CD4-positive, alpha-beta T cell (primary cell): ENCODE results near the gene OR1K1. TPM values are rescaled to one million over a fixed set of nuclear protein-coding genes. Genes with fewer than 3 reads are reported as not detected.

Experiments
- ATAC-seq: fragments of 200-7000 bp; cut with Tn5 transposase; one replicate; pipeline ENCODE4 v1.10.0; 2022; ENCODE audit warnings: mild to moderate bottlenecking; ENCODE audit not compliant: poor library complexity
- CTCF ChIA-PET: fragments of 350-600 bp; sonication (Branson Sonifier 250); formaldehyde crosslinking; loops from one replicate; lab custom pipeline; 2021; ENCODE audit warnings: antibody characterized with exemption, inconsistent platforms; lab: Charles Lee
- POLR2A ChIA-PET: fragments of 350-600 bp; sonication (Branson Sonifier 250); formaldehyde crosslinking; loops from one replicate; lab custom pipeline; 2021; ENCODE audit warnings: antibody characterized with exemption, inconsistent platforms; lab: Charles Lee
- DNase-seq, 14 experiments: peaks; one replicate each; pipeline ENCODE4 v3.0.0-alpha.2; 2013 to 2020; ENCODE audit warnings: mixed read lengths in 2 of 14
- H3K27ac ChIP-seq, 2 donors: one replicate each; pipeline versions ENCODE4 v1.5.1 to v1.7.0; 2013; ENCODE audit warnings: low read length in 2 of 2, low read depth in 1 of 2, mild to moderate bottlenecking in 1 of 2
- H3K27me3 ChIP-seq, 2 experiments: 1 replicate in 1 of 2; 2 replicates in 1 of 2; pipeline versions ENCODE4 v1.6.1 to v1.7.0; 2013; ENCODE audit warnings: low read length in 2 of 2, control low read depth in 1 of 2, mild to moderate bottlenecking in 1 of 2, moderate library complexity in 1 of 2; ENCODE audit not compliant: insufficient read depth in 2 of 2, control insufficient read depth in 1 of 2
- H3K36me3 ChIP-seq: one replicate; pipeline ENCODE4 v1.6.1; 2013; ENCODE audit warnings: low read length, control low read depth; ENCODE audit not compliant: insufficient read depth
- H3K4me1 ChIP-seq: one replicate; pipeline ENCODE4 v1.6.1; 2013; ENCODE audit warnings: low read length, control low read depth; ENCODE audit not compliant: insufficient read depth
- H3K4me3 ChIP-seq: one replicate; pipeline ENCODE4 v1.5.1; 2013; ENCODE audit warnings: mild to moderate bottlenecking, low read length, moderate library complexity
- H3K9me3 ChIP-seq, 2 experiments: 1 replicate in 1 of 2; 2 replicates in 1 of 2; pipeline versions ENCODE4 v1.6.1 to v1.7.0; 2013; ENCODE audit warnings: low read length in 2 of 2, mild to moderate bottlenecking in 2 of 2, control low read depth in 1 of 2, moderate library complexity in 1 of 2; ENCODE audit not compliant: control insufficient read depth in 1 of 2, insufficient read depth in 1 of 2
- H3K27ac Mint-ChIP-seq: one replicate; pipeline ENCODE4 v1.8.0; 2020; ENCODE audit warnings: mixed read lengths
- H3K27me3 Mint-ChIP-seq: one replicate; pipeline ENCODE4 v1.8.0; 2021; ENCODE audit warnings: mixed read lengths
- H3K36me3 Mint-ChIP-seq: one replicate; pipeline ENCODE4 v1.8.0; 2021; ENCODE audit warnings: low read depth, mixed read lengths
- H3K4me1 Mint-ChIP-seq: one replicate; pipeline ENCODE4 v1.8.0; 2021; ENCODE audit warnings: low read depth, mixed read lengths
- H3K4me3 Mint-ChIP-seq: one replicate; pipeline ENCODE4 v1.8.0; 2020; ENCODE audit warnings: mild to moderate bottlenecking, mixed read lengths
- H3K9me3 Mint-ChIP-seq: one replicate; pipeline ENCODE4 v1.8.0; 2020; ENCODE audit warnings: mixed read lengths
- CTCF ChIP-seq: fragments of 200-600 bp; IDR thresholded peaks from one replicate; pipeline ENCODE4 v1.8.0; 2022; ENCODE audit warnings: antibody characterized with exemption, mild to moderate bottlenecking
- intact Hi-C, 2 experiments: fragments of 100-400 bp; cut with DNase I in 1 of 2; cut with micrococcal nuclease in 1 of 2; formaldehyde crosslinking; loops; one replicate each; pipeline versions ENCODE4 v1.15.1 to v1.9.0; 2023 to 2025; cut with DNase I, micrococcal nuclease
- total RNA-seq, 174 experiments: library from RNA in 2 of 174; stranded (reverse) in 2 of 174; gene quantifications; one replicate each; pipeline ENCODE4 v1.2.3 and lab custom pipeline; 2021 to 2026

Gene OR1K1
- total RNA-seq, 2 experiments from 2014 or later, result not detected

DNA sequence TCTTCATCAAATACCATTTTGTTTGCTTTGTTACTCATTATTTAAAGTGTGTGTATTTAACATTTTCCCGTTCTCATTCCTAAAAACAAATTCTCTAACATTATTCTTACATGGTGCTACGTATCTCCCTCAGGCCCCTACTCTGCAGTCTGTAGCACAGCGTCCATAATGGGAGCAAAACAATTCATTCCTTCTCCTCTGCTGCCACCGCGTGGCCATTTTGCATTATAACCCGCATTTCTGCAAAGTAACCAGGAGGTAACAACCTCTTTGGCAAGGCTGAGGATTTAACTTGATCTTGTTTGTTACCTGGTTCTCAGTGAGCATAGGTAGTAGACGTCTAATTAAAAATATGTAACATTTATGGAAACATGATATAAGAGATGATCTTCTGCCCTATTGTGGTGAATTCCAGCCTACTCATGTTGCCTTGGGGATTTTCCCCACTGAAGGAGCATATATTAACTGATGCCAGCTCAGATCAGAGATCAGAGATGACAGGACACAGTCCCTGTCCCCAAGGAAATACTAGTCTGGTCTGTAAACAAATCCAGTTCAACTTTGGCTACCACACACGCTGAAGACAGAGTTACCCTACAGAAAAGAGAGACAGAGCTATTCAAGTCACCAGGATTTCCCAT is 10.5 kb downstream of the OR1K1 start:
- no peaks in the 10 kb centered on the region for H3K36me3 Mint-ChIP-seq
- no peaks in the 10 kb centered on the region for H3K27me3 Mint-ChIP-seq
- H3K4me3 Mint-ChIP-seq, result no peak overlapping the region
- ATAC-seq (peak; percentile 92), DNase-seq (peak; percentile 59 to 89 (median 72))
- Histone ChIP-seq H3K4me3 (no peak overlapping the region), H3K27me3 (no peaks in the 10 kb centered on the region), H3K36me3 (no peaks in the 10 kb centered on the region), H3K9me3 (no peaks in the 10 kb centered on the region), H3K27ac (no peak overlapping the region), H3K4me1 (peaks cover 17% of the 10 kb centered on the region)
- TF ChIP-seq CTCF, result peak; percentile 85
- intact Hi-C loops, result loop anchor here (1.0 to 5.0 kb wide), 5 partner anchors 345 to 1263 kb away; no protein-coding TSS in a partner anchor
- no peaks in the 10 kb centered on the region for H3K9me3 Mint-ChIP-seq
- H3K27ac Mint-ChIP-seq, result no peak overlapping the region
- ChIA-PET CTCF (interaction anchor here (1.3 to 1.4 kb wide), 2 partner anchors 346 to 685 kb away, joined by 3 to 4 read pairs; no protein-coding TSS in a partner anchor), POLR2A (interaction anchor here (0.5 to 1.3 kb wide), 2 partner anchors 18 to 180 kb away, joined by 4 to 5 read pairs; partner anchors contain the start of gene PDCL)
- peaks cover 30% of the 10 kb centered on the region for H3K4me1 Mint-ChIP-seq

GRCh38 chr9:122812736-122813135 is 12.8 kb downstream of the OR1K1 start:
- Histone ChIP-seq H3K27ac (no peak overlapping the region), H3K4me3 (no peak overlapping the region), H3K4me1 (peaks cover 32% of the 10 kb centered on the region), H3K27me3 (no peaks in the 10 kb centered on the region), H3K36me3 (peaks cover 4% of the 10 kb centered on the region), H3K9me3 (no peaks in the 10 kb centered on the region)
- intact Hi-C loops, result loop anchor here in 1 of 2 experiments (2.0 to 5.0 kb wide), 2 partner anchors 462 to 1265 kb away; no protein-coding TSS in a partner anchor
- Mint-ChIP-seq H3K27me3 (no peaks in the 10 kb centered on the region), H3K27ac (no peak overlapping the region), H3K36me3 (peaks cover 11% of the 10 kb centered on the region), H3K9me3 (no peaks in the 10 kb centered on the region), H3K4me3 (no peak overlapping the region), H3K4me1 (peaks cover 49% of the 10 kb centered on the region)
- CTCF ChIA-PET, result no interaction called here
- no peak for DNase-seq
- POLR2A ChIA-PET, result interaction anchor here (0.9 kb wide), 1 partner anchor 16 kb away, joined by 4 read pairs; the partner anchor contains the start of gene PDCL
- ATAC-seq, result no peak
- TF ChIP-seq CTCF, result no peak

- POLR2A ChIA-PET, result interaction anchor here (5.9 kb wide), 1 partner anchor 14 kb away, joined by 28 read pairs; the partner anchor contains the start of gene PDCL
- H3K4me3 ChIP-seq, result no peak overlapping the region
- H3K4me1 ChIP-seq, result peaks cover 27% of the 10 kb centered on the region
- no peak overlapping the region for H3K27ac ChIP-seq
- DNase-seq (no peak), ATAC-seq (no peak)
- CTCF ChIA-PET, result no interaction called here
- Mint-ChIP-seq H3K36me3 (peaks cover 17% of the 10 kb centered on the region), H3K27me3 (no peaks in the 10 kb centered on the region), H3K4me3 (peak overlapping the region; percentile 49), H3K9me3 (no peaks in the 10 kb centered on the region), H3K27ac (peak overlapping the region; percentile 72), H3K4me1 (peaks cover 39% of the 10 kb centered on the region)
- no peak for TF ChIP-seq CTCF
- H3K9me3 ChIP-seq, result no peaks in the 10 kb centered on the region
- H3K27me3 ChIP-seq, result no peaks in the 10 kb centered on the region
- intact Hi-C loops, result loop anchor here in 1 of 2 experiments (5.0 kb wide), 1 partner anchor 1267 kb away; no protein-coding TSS in a partner anchor
- peaks cover 5% of the 10 kb centered on the region for H3K36me3 ChIP-seq
These were observed 14.6 kb downstream of the OR1K1 start for GRCh38 chr9:122814545-122814944.
